ENCODE results near the gene METAP1. TPM values are rescaled to one million over a fixed set of nuclear protein-coding genes. Genes with fewer than 3 reads are reported as not detected.
A peak's percentile ranks its signal among the peaks of the same experiment; 100 is the strongest.

Gene METAP1
- total RNA-seq, 1 donor, result 62.6 TPM

DNA sequence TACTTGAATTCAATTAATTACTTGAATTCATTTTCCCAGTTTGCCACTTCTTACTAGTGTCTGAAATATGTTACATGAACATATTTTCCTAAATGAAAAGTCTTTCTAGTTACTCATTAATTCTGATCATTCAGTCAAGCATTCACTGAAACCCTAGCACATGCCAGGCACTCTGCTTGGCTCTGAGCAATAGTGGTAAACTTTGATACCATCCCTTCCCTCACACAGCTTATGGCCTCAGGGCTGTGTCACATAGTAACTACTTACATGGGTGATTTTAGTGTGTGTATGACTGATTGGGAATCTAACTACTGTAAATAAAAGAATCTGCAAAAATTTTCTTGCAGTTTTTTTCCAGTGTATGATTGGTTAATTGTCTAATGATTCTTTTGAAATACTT is 32.7 kb downstream of the METAP1 start:
- TF ChIP-seq, protein P1, sequence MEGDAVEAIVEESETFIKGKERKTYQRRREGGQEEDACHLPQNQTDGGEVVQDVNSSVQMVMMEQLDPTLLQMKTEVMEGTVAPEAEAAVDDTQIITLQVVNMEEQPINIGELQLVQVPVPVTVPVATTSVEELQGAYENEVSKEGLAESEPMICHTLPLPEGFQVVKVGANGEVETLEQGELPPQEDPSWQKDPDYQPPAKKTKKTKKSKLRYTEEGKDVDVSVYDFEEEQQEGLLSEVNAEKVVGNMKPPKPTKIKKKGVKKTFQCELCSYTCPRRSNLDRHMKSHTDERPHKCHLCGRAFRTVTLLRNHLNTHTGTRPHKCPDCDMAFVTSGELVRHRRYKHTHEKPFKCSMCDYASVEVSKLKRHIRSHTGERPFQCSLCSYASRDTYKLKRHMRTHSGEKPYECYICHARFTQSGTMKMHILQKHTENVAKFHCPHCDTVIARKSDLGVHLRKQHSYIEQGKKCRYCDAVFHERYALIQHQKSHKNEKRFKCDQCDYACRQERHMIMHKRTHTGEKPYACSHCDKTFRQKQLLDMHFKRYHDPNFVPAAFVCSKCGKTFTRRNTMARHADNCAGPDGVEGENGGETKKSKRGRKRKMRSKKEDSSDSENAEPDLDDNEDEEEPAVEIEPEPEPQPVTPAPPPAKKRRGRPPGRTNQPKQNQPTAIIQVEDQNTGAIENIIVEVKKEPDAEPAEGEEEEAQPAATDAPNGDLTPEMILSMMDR (IDR thresholded peaks at IDR 0.05; ENCODE audit: insufficient read depth, low read depth, low read length), result no peak
- no peak for DNase-seq (ENCODE audit: low read depth)
- H3K4me3 ChIP-seq (ENCODE audit: low read depth, low read length), result no peak overlapping the region

DNA sequence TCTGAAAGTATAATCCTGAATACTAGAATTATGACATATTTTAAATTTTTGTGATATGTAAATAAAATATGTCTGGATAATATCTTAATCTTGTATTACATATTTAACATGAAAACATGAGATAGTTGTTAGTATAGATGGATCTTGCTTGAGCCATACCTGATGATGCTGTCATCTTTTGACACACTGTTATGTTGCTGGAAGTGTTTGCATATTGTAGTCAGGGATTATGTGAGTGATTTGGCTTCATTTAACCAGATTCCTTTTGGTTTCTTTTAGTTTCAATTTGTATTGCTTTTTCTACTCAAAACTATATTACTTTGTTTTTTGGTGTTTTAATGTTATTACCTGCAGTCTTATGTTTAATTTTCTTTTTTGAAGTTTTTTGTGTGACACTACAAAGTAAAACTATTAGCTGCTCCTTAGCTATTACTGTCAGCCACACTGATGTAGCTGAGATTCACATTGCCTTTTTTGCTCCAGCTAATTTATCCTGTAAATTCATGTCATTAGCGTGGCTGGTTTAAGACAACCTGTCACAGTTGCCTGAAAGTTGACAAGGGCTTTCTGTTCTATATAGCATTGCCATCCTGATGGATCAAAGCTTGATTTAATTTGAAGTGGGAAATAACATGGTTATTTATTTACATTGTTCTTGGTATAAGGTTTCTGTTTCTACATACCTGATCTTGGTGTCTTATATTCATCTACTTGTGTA is 33.7 kb downstream of the METAP1 start:
- TF ChIP-seq, protein P1 (IDR thresholded peaks at IDR 0.05; ENCODE audit: insufficient read depth, low read depth, low read length), result no peak
- H3K4me3 ChIP-seq (ENCODE audit: low read depth, low read length), result no peak overlapping the region
- no peak for DNase-seq (ENCODE audit: low read depth)

DNA sequence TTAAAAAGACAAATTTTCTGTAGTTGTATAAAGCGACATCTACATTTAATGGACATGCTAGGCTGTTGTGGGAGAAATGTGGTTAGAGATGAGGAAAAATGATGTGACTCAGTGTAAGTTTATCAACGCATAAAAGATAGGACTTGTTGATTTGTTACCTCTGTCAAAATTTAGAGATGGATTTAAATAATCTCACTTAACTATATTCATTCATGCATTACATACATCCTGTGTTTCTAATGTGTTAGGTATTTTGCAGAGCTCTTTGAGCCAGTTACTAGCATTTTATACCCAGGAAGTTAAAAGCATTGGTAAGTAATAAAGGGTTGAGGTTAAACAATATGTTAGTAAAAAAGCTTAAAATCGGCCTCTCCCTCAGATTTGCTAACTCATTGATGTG is 34.3 kb downstream of the METAP1 start:
- peak; percentile 16 for DNase-seq (ENCODE audit: low read depth)
- TF ChIP-seq, protein P1 (IDR thresholded peaks at IDR 0.05; ENCODE audit: insufficient read depth, low read depth, low read length), result no peak
- no peak overlapping the region for H3K4me3 ChIP-seq (ENCODE audit: low read depth, low read length)

DNA sequence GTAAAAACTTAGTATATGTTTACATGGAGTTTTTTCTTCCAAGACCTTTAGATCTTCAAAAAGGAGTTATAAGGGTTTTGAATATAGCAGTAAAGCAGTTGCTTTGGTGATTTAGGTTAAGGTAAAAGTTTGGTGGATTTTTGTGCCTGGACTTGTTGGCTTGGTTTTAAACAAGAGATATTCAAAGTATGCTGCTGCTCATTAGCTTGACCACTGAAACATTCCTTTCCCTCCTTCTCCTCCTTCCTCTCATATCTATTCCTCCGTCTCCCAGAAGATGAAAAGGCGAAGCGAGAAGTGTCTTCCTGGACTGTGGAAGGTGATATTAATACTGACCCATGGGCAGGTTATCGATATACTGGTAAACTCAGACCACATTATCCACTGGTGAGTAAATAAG is 38.4 kb downstream of the METAP1 start:
- H3K4me3 ChIP-seq (ENCODE audit: low read depth, low read length), result no peak overlapping the region
- TF ChIP-seq, protein P1 (IDR thresholded peaks at IDR 0.05; ENCODE audit: insufficient read depth, low read depth, low read length), result no peak
- DNase-seq (ENCODE audit: low read depth), result peak; percentile 19

DNA sequence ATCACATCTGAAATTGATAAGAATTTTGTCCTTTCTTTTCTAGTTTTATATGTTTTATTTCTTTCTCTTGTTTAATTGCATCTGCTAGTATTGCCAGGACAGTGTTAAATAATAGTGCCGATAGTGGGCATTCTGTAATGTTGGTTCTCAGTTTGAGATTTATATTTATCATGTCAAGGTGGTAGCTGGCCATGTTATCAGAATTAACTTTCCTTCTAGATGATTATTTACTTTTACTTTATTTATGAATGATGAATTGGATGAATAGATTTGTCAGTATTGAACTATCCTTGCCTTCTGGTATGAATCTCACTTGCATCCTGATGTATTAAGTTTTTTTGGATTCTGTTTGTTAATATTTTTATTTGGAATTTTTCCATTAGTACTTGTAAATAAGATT is 42.7 kb downstream of the METAP1 start:
- H3K4me3 ChIP-seq (ENCODE audit: low read depth, low read length), result no peak overlapping the region
- TF ChIP-seq, protein P1 (IDR thresholded peaks at IDR 0.05; ENCODE audit: insufficient read depth, low read depth, low read length), result no peak
- no peak for DNase-seq (ENCODE audit: low read depth)

DNA sequence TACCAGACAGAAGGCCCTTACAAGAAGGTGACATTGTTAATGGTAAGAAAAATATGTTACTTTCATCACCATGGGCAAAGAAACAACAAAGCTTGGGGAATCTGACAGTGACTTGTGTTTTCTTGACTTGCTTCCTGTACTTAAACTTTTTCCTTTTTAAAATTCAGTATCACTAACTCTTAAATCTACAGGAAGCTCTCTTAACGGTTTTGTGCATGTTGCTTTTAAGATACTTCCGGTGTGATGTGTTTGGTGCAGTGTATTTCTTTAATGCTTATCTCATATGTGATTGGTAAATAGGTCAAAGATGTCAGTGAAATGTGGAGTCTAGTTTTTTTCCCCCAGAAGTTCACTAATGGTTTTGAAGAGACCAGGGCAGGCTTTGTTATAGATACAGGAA is 47.8 kb downstream of the METAP1 start:
- no peak for DNase-seq (ENCODE audit: low read depth)
- TF ChIP-seq, protein P1 (IDR thresholded peaks at IDR 0.05; ENCODE audit: insufficient read depth, low read depth, low read length), result no peak

DNA sequence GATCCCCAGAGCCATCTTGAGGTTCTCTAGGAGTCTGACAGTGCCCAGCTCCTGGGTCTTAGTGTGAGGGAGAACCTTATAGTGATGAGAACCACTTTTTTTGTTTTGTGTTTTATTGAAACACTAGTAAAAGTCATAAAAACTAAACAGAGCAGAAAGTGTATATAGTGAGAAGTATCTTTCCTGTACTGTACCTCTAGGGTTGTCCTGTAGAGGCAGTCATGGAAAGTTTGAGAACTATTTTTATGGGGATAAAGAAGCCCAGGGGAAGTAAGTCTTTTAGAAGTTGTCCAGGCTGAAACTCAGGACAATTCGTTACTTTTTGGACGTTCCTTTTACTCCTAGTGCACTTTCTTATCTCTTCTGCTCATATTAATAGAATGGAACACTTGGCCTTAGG is 52.2 kb downstream of the METAP1 start:
- TF ChIP-seq, protein P1 (IDR thresholded peaks at IDR 0.05; ENCODE audit: insufficient read depth, low read depth, low read length), result peak; percentile 12
- DNase-seq (ENCODE audit: low read depth), result no peak
- H3K4me3 ChIP-seq (ENCODE audit: low read depth, low read length), result no peak overlapping the region

More for the DNA sequence above, 47.8 kb downstream of the METAP1 start:
- H3K4me3 ChIP-seq (ENCODE audit: low read depth, low read length), result no peak overlapping the region

All from fibroblast of villous mesenchyme (primary cell).